Endothelial cell of umbilical vein (primary cell): ENCODE data around the gene RIMOC1. TPM values are rescaled to one million over a fixed set of nuclear protein-coding genes. Genes with fewer than 3 reads are reported as not detected.

Experiments
- BruUV-seq: library from RNA; stranded (reverse); fragments of 400-500 nt; replicated peaks from 2 replicates; lab custom pipeline; 2021; lab: Mats Ljungman, UMichigan
- CTCF ChIA-PET: fragments of 300-600, 350-600 bp; sonication (Branson Sonifier 250); formaldehyde crosslinking; loops from one replicate; lab custom pipeline; 2021; ENCODE audit warnings: antibody characterized with exemption, inconsistent platforms; lab: Charles Lee
- POLR2A ChIA-PET: fragments of 300-600, 350-600 bp; sonication (Branson Sonifier 250); formaldehyde crosslinking; loops from one replicate; lab custom pipeline; 2021; ENCODE audit warnings: antibody characterized with exemption, inconsistent platforms; lab: Charles Lee
- DNase-seq: peaks from one replicate; pipeline ENCODE4 v3.0.0-alpha.2; 2011; ENCODE audit warnings: low read depth, low spot score
- FAIRE-seq: peaks from 2 replicates; lab custom pipeline; 2011; peaks lifted over from hg19 to GRCh38; lab: Jason Lieb, UNC
- H2AFZ ChIP-seq: 2 replicates; pipeline ENCODE4 v1.6.0; 2012; ENCODE audit warnings: low read depth, low read length, control low read depth, inconsistent platforms
- H3K27ac ChIP-seq: 2 replicates; pipeline ENCODE4 v1.5.1; 2011; ENCODE audit warnings: low read depth, mild to moderate bottlenecking, control low read depth, low read length, moderate library complexity; ENCODE audit not compliant: insufficient read depth
- H3K27me3 ChIP-seq, 2 experiments: 2 replicates each; pipeline versions ENCODE4 v1.6.0 to v1.6.1; 2011; ENCODE audit warnings: low read length in 2 of 2, mixed read lengths in 1 of 2; ENCODE audit not compliant: control insufficient read depth in 2 of 2, insufficient read depth in 2 of 2
- H3K36me3 ChIP-seq, 2 experiments: 2 replicates in 1 of 2; 3 replicates in 1 of 2; pipeline ENCODE4 v1.5.1; 2011; ENCODE audit warnings: low read length in 2 of 2, mild to moderate bottlenecking in 1 of 2, moderate library complexity in 1 of 2; ENCODE audit not compliant: control insufficient read depth in 2 of 2, insufficient read depth in 2 of 2; ENCODE audit errors: extremely low read depth in 1 of 2
- H3K4me1 ChIP-seq: 3 replicates; pipeline ENCODE4 v1.5.1; 2011; ENCODE audit warnings: mild to moderate bottlenecking, low read length; ENCODE audit not compliant: control insufficient read depth, insufficient read depth; ENCODE audit errors: extremely low read depth
- H3K4me2 ChIP-seq: 2 replicates; pipeline ENCODE4 v1.6.1; 2011; ENCODE audit warnings: low read length, control low read depth, mixed read lengths; ENCODE audit not compliant: insufficient read depth
- H3K4me3 ChIP-seq, 3 experiments: fragments of 200-600 bp in 1 of 3; sonication (generic), shearing (Covaris generic) in 1 of 3; replicated peaks in 1 of 3; 2 replicates each; pipeline ENCODE4 v1.5.1; 2011 to 2016; ENCODE audit warnings: control low read depth in 3 of 3, low read length in 3 of 3, mild to moderate bottlenecking in 2 of 3, inconsistent platforms in 1 of 3, low read depth in 1 of 3, moderate library complexity in 1 of 3; ENCODE audit not compliant: insufficient read depth in 1 of 3
- H3K79me2 ChIP-seq: 2 replicates; pipeline ENCODE4 v1.6.0; 2012; ENCODE audit warnings: low read length, inconsistent platforms; ENCODE audit not compliant: control insufficient read depth, insufficient read depth
- H3K9ac ChIP-seq: replicated peaks from 2 replicates; pipeline ENCODE3; 2011; ENCODE audit warnings: low read length, control low read depth; ENCODE audit not compliant: insufficient read depth; ENCODE audit errors: extremely low read depth
- H3K9me1 ChIP-seq: replicated peaks from 3 replicates; pipeline ENCODE4 v1.6.0; 2011; ENCODE audit warnings: mild to moderate bottlenecking, low read length; ENCODE audit not compliant: control insufficient read depth, insufficient read depth; ENCODE audit errors: extremely low read depth
- H3K9me3 ChIP-seq: replicated peaks from 2 replicates; pipeline ENCODE4 v1.5.1; 2012; ENCODE audit warnings: low read length, inconsistent platforms; ENCODE audit not compliant: control insufficient read depth, insufficient read depth
- H4K20me1 ChIP-seq: replicated peaks from 2 replicates; pipeline ENCODE3; 2011; ENCODE audit warnings: mild to moderate bottlenecking, low read length; ENCODE audit not compliant: control insufficient read depth, insufficient read depth; ENCODE audit errors: extremely low read depth
- EZH2 ChIP-seq: IDR thresholded peaks from 2 replicates; pipeline ENCODE4 v1.6.1; 2012; ENCODE audit warnings: borderline replicate concordance, low read depth, mild to moderate bottlenecking, moderate library complexity, low read length, inconsistent platforms; ENCODE audit not compliant: severe bottlenecking
- FOS ChIP-seq: IDR thresholded peaks from 2 replicates; pipeline ENCODE4 v1.6.1; 2011; ENCODE audit warnings: mild to moderate bottlenecking, low read length, moderate library complexity, borderline replicate concordance; ENCODE audit not compliant: insufficient read depth
- GATA2 ChIP-seq: IDR thresholded peaks from 2 replicates; pipeline ENCODE4 v1.7.0; 2011; ENCODE audit warnings: low read depth, mild to moderate bottlenecking, moderate library complexity, mixed read lengths, low read length; ENCODE audit not compliant: insufficient read length, insufficient read depth
- JUN ChIP-seq: IDR thresholded peaks from 2 replicates; pipeline ENCODE4 v1.6.1; 2011; ENCODE audit warnings: borderline replicate concordance, low read depth; ENCODE audit not compliant: insufficient read length, insufficient read depth
- MAX ChIP-seq: IDR thresholded peaks from 2 replicates; pipeline ENCODE4 v1.6.1; 2011; ENCODE audit not compliant: insufficient read depth, insufficient read length
- MYC ChIP-seq: IDR thresholded peaks from one replicate; pipeline ENCODE4 v1.6.1; 2011; ENCODE audit warnings: mild to moderate bottlenecking, low read depth, low read length
- POLR2A ChIP-seq: IDR thresholded peaks from 2 replicates; pipeline ENCODE4 v1.6.1; 2012; ENCODE audit warnings: low read depth, mild to moderate bottlenecking, control low read depth, low read length
- POLR2AphosphoS5 ChIP-seq: IDR thresholded peaks from 2 replicates; pipeline ENCODE4 v1.6.1; 2012; ENCODE audit warnings: low read depth, mild to moderate bottlenecking, control low read depth, low read length, moderate library complexity; ENCODE audit not compliant: insufficient read depth
- dilution Hi-C: fragments of 300-500 bp; cut with MboI; formaldehyde crosslinking; loops from one replicate; pipeline ENCODE4 v1.15.0; 2019; ENCODE audit warnings: low sequenced_read_pairs; ENCODE audit not compliant: extremely low pct_ligation_motif_present
- intact Hi-C: fragments of 100-400 bp; cut with micrococcal nuclease; formaldehyde crosslinking; loops from one replicate; pipeline ENCODE4 v1.10.0; 2022
- polyA plus RNA-seq, 4 experiments: library from polyadenylated mRNA; depleted of rRNA in 3 of 4; stranded (reverse) in 3 of 4; unstranded in 1 of 4; fragments of >200 nt; gene quantifications; 2 replicates each; pipeline versions ENCODE4 v1.2.1 to v1.2.3, GENCODE V29; 2011 to 2012; ENCODE audit warnings: missing spikeins in 1 of 4
- total RNA-seq: library from RNA; stranded (reverse); gene quantifications from 2 replicates; pipeline ENCODE4 v1.2.3, GENCODE V29; 2021
- TF ChIP-seq, protein P1 (sequence below), 2 donors: IDR thresholded peaks; 1 replicate in 1 of 2; 2 replicates in 1 of 2; pipeline ENCODE4 v1.5.1; 2011; ENCODE audit warnings: low read length in 2 of 2, mild to moderate bottlenecking in 2 of 2, moderate library complexity in 2 of 2, control low read depth in 1 of 2, inconsistent platforms in 1 of 2, low read depth in 1 of 2; ENCODE audit not compliant: insufficient read depth in 1 of 2; ENCODE audit errors: extremely low read depth in 1 of 2

RIMOC1 gene
- total and polyA plus RNA-seq, 2 donors (not counting 3 experiments of a cell fraction or from before 2014, with no cell fraction given), result 15.7 to 32.0 TPM

- ChIA-PET CTCF (interaction anchor here (0.6 to 0.7 kb wide), 2 partner anchors 17 to 1880 kb away, joined by 3 read pairs; no protein-coding TSS in a partner anchor), POLR2A (no interaction called here)
- TF ChIP-seq FOS (no peak), JUN (no peak), MAX (no peak), GATA2 (no peak), POLR2AphosphoS5 (no peak), POLR2A (no peak), MYC (no peak), EZH2 (no peak)
- TF ChIP-seq, protein P1, sequence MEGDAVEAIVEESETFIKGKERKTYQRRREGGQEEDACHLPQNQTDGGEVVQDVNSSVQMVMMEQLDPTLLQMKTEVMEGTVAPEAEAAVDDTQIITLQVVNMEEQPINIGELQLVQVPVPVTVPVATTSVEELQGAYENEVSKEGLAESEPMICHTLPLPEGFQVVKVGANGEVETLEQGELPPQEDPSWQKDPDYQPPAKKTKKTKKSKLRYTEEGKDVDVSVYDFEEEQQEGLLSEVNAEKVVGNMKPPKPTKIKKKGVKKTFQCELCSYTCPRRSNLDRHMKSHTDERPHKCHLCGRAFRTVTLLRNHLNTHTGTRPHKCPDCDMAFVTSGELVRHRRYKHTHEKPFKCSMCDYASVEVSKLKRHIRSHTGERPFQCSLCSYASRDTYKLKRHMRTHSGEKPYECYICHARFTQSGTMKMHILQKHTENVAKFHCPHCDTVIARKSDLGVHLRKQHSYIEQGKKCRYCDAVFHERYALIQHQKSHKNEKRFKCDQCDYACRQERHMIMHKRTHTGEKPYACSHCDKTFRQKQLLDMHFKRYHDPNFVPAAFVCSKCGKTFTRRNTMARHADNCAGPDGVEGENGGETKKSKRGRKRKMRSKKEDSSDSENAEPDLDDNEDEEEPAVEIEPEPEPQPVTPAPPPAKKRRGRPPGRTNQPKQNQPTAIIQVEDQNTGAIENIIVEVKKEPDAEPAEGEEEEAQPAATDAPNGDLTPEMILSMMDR (IDR thresholded peaks at IDR 0.05; ENCODE audit: extremely low read depth in 1 of 2, insufficient read depth in 1 of 2, low read depth in 1 of 2, low read length in 2 of 2), result no peak
- H3K9ac ChIP-seq, result no peak overlapping the region
- BruUV-seq, result no TSS peak
- H4K20me1 ChIP-seq, result no peaks in the 10 kb centered on the region
- H3K27me3 ChIP-seq, result peaks cover 18 to 32% of the 10 kb centered on the region in 2 experiments
- H2AFZ ChIP-seq, result no peak overlapping the region
- no peaks in the 10 kb centered on the region for H3K36me3 ChIP-seq
- H3K9me1 ChIP-seq, result no peaks in the 10 kb centered on the region
- H3K79me2 ChIP-seq, result no peaks in the 10 kb centered on the region
- no peak overlapping the region for H3K4me2 ChIP-seq
- H3K9me3 ChIP-seq, result no peaks in the 10 kb centered on the region
- H3K4me3 ChIP-seq, result no peak overlapping the region
- dilution Hi-C loops (no loop called here), intact Hi-C loops (no loop called here)
- FAIRE-seq (no peak), DNase-seq (no peak)
- no peaks in the 10 kb centered on the region for H3K4me1 ChIP-seq
- no peak overlapping the region for H3K27ac ChIP-seq
These were observed 10.9 kb upstream of the RIMOC1 start for GRCh38 chr5:41893074-41893851.
